ENCODE data around the gene ADCYAP1.

DNA sequence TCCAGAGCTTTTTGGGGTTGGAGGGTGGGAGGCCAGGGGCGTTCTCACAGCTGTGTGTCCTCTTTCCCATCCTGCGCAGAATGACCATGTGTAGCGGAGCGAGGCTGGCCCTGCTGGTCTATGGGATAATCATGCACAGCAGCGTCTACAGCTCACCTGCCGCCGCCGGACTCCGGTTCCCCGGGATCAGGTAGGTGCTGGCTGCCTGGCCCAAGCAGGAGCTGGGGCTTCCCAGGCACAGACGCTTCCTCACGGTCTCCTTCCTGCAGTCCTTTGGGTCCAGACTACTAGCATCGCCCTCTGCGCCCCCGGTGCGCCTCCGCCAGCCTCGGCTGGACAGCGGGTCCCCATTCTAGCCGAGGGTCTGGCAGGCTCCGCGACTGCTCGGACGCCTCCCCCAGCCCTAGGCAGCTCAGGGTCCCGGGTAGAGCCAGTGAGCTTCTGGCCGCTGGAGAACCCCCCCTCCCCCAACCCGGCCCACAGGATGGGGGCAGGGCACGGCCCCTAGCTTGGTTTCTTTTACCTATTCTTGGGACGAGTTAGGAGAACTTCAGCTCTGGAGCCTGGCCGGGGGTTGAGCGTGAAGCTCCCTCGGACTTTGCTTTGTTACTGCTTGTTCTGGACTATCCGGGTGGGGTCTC, 756 bp downstream of the ADCYAP1 start:
- TF ChIP-seq CTCF (IDR thresholded peaks at IDR 0.05): no peak
- no peak for TF ChIP-seq POLR2A (IDR thresholded peaks at IDR 0.05)
- no peak for TF ChIP-seq POLR2AphosphoS5 (IDR thresholded peaks at IDR 0.05)
